Endothelial cell (in vitro differentiated cells): Measurements from ENCODE around the gene NLRP6. TPM values are rescaled to one million over a fixed set of nuclear protein-coding genes. Genes with fewer than 3 reads are reported as not detected.

Experiments
- DNase-seq: peaks from one replicate; pipeline ENCODE4 v3.0.0; 2021; ENCODE audit warnings: low spot score
- H3K27ac Mint-ChIP-seq: one replicate; pipeline ENCODE4 v1.8.0; 2021; ENCODE audit warnings: mixed read lengths, inconsistent platforms; ENCODE audit not compliant: unreplicated experiment
- H3K27me3 Mint-ChIP-seq: one replicate; pipeline ENCODE4 v1.8.0; 2021; ENCODE audit warnings: mild to moderate bottlenecking, moderate library complexity, mixed read lengths, inconsistent platforms; ENCODE audit not compliant: unreplicated experiment
- H3K36me3 Mint-ChIP-seq: one replicate; pipeline ENCODE4 v1.8.0; 2021; ENCODE audit warnings: mild to moderate bottlenecking, low read depth, mixed read lengths, inconsistent platforms; ENCODE audit not compliant: unreplicated experiment
- H3K4me1 Mint-ChIP-seq: one replicate; pipeline ENCODE4 v1.8.0; 2021; ENCODE audit warnings: mild to moderate bottlenecking, mixed read lengths, inconsistent platforms; ENCODE audit not compliant: unreplicated experiment
- H3K4me3 Mint-ChIP-seq: one replicate; pipeline ENCODE4 v1.8.0; 2021; ENCODE audit warnings: mild to moderate bottlenecking, mixed read lengths, inconsistent platforms; ENCODE audit not compliant: unreplicated experiment
- H3K9me3 Mint-ChIP-seq: one replicate; pipeline ENCODE4 v1.8.0; 2021; ENCODE audit warnings: mixed read lengths, inconsistent platforms; ENCODE audit not compliant: unreplicated experiment
- total RNA-seq: library from RNA; stranded (reverse); fragmentation: NEBNext Ultra II Directional; extraction: Animal tissue kit (Norgen Biotek cat#: 25700); gene quantifications from one replicate; pipeline ENCODE4 v1.2.1, GENCODE V29; 2021; ENCODE audit not compliant: unreplicated experiment
- TF ChIP-seq, protein P1 (sequence below): fragments of 200-600 bp; sonication (generic); IDR thresholded peaks from one replicate; pipeline ENCODE4 v1.5.0; 2021; ENCODE audit warnings: antibody characterized with exemption; ENCODE audit not compliant: unreplicated experiment

Gene NLRP6
- total RNA-seq, 1 donor from 2014 or later = not detected

DNA sequence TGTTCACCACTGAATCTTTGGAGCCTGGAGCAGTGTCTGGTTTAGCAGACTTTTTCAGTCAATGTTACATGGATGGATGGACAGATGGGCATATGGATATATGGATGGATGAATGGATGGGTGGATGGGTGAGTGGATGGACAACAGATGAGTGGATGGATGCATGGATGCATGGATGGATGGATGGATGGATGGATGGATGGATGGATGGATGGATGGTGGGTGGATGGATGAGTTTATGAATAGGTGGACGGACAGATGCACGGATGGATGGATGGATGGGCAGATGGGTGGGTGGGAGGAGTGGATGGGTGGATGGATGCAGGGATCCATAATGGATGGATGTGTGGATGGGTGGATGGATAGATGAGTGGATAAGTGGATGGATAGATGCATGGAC is 22.4 kb upstream of the NLRP6 start:
- no peak overlapping the region for H3K27ac Mint-ChIP-seq
- H3K4me1 Mint-ChIP-seq = no peaks in the 10 kb centered on the region
- DNase-seq = no peak
- H3K36me3 Mint-ChIP-seq = peaks cover 25% of the 10 kb centered on the region
- no peak overlapping the region for H3K4me3 Mint-ChIP-seq
- H3K27me3 Mint-ChIP-seq = peaks cover 6% of the 10 kb centered on the region
- no peaks in the 10 kb centered on the region for H3K9me3 Mint-ChIP-seq
- TF ChIP-seq, protein P1, sequence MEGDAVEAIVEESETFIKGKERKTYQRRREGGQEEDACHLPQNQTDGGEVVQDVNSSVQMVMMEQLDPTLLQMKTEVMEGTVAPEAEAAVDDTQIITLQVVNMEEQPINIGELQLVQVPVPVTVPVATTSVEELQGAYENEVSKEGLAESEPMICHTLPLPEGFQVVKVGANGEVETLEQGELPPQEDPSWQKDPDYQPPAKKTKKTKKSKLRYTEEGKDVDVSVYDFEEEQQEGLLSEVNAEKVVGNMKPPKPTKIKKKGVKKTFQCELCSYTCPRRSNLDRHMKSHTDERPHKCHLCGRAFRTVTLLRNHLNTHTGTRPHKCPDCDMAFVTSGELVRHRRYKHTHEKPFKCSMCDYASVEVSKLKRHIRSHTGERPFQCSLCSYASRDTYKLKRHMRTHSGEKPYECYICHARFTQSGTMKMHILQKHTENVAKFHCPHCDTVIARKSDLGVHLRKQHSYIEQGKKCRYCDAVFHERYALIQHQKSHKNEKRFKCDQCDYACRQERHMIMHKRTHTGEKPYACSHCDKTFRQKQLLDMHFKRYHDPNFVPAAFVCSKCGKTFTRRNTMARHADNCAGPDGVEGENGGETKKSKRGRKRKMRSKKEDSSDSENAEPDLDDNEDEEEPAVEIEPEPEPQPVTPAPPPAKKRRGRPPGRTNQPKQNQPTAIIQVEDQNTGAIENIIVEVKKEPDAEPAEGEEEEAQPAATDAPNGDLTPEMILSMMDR = no peak

DNA sequence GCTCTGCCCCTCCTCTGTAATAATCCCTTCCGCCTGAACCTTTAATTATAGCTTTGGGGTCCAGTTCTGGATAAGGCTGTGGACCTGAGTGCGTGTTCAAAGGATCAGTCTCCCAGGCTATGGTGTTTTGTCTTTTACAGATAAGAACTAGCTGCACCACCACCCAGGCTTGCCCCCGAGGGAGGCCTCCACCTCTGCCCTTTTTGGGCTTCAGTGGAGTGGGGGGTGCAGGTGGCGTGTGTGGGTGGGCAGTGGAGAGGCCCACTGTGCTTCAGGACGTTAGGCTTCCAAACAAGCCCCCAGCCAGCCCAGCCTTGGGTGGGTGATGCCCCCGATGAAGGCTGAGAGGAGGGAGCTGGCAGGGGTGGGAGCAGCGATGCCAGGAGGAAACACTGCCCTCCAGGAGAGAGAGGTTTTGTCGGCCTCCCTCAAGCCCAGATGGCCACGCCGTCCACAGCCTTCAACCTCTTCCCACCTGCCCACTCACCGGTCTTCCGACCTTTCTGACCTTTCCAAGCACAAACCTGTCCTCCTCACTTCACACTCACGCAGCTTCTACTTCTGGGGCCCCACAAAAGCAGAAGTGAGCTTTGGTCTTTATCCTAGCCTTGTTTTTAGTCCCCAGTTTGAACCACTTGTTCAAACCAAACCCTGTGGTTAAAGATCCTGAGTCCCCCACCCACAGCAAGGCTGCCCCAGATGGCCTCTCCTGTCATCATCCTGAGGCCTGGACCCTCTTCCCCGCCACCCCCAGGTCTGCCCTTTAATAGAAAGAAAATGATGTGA is 21.1 kb upstream of the NLRP6 start:
- H3K9me3 Mint-ChIP-seq = no peaks in the 10 kb centered on the region
- DNase-seq = no peak
- TF ChIP-seq, protein P1 = no peak
- H3K27me3 Mint-ChIP-seq = peaks cover 6% of the 10 kb centered on the region
- no peak overlapping the region for H3K27ac Mint-ChIP-seq
- H3K4me3 Mint-ChIP-seq = no peak overlapping the region
- no peaks in the 10 kb centered on the region for H3K4me1 Mint-ChIP-seq
- peaks cover 13% of the 10 kb centered on the region for H3K36me3 Mint-ChIP-seq

DNA sequence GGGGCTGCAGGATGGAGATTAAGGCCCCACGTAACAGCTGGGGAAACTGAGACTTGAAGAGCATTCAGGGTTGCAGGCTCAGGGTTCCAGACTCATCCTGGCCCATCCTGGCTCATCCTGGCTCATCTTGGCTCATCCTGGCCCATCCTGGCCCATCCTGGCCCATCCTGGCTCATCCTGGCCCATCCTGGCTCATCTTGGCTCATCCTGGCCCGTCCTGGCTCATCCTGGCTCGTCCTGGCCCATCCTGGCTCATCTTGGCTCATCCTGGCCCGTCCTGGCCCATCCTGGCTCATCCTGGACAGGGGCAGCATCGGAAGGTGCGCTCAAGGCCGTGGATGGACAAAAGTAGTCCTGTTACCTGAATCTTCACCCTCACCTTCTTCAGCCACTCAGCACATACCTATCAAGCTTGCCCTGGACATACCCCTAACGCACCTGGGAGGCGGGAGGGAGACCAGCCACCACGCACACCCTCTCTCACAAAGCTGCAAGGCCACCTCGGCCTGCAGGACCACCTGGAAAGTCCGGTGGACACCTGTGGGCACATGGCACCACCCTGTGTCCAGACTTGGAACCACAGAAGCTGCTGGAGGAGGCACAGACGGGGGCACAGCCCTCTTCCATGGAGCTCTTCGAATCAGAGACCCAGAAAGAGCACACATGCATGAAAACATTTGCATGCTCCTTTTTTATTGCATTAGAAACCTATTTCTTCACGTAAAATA is 20.3 kb upstream of the NLRP6 start:
- TF ChIP-seq, protein P1 = no peak
- peaks cover 6% of the 10 kb centered on the region for H3K36me3 Mint-ChIP-seq
- no peak overlapping the region for H3K27ac Mint-ChIP-seq
- no peak for DNase-seq
- H3K9me3 Mint-ChIP-seq = no peaks in the 10 kb centered on the region
- H3K27me3 Mint-ChIP-seq = peaks cover 6% of the 10 kb centered on the region
- no peak overlapping the region for H3K4me3 Mint-ChIP-seq
- no peaks in the 10 kb centered on the region for H3K4me1 Mint-ChIP-seq

DNA sequence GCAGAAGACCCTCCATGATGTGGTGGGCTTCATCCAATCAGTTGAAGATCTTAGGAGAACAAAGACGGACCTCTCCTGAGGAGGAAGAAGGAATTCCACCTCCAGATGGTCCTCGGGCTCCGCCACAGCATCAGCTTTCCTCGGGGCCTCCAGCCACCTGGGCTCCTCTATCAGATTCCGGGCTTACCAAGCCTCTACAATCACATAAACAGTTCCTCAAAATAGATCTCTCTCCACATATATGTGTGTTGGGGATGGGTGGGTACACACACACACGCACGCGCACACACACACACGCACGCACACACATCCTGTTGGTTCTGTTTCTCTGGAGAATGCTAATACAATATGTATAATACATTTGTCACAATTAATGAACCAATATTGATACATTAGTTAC is 18.8 kb upstream of the NLRP6 start:
- no peak overlapping the region for H3K4me3 Mint-ChIP-seq
- H3K4me1 Mint-ChIP-seq = no peaks in the 10 kb centered on the region
- no peak overlapping the region for H3K27ac Mint-ChIP-seq
- TF ChIP-seq, protein P1 = no peak
- DNase-seq = no peak
- H3K36me3 Mint-ChIP-seq = no peaks in the 10 kb centered on the region
- no peaks in the 10 kb centered on the region for H3K9me3 Mint-ChIP-seq
- peaks cover 3% of the 10 kb centered on the region for H3K27me3 Mint-ChIP-seq

DNA sequence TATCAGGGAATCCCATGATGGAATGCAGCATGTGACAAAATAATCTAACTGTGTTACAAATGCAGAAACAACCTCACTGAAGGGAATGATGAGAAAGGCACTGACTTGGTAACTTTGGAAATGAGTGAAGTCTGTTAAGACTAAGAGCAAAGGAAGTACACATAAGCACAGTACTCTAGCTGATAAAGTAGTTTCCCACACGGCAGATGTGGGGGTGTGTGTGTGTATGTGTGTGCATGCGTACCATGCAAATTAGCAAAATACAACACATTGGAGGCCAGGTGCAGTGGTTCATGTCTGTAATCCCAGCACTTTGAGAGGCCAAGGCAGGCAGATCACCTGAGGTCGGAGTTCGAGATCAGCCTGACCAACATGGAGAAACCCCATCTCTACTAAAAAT is 16.6 kb upstream of the NLRP6 start:
- DNase-seq = no peak
- TF ChIP-seq, protein P1 = no peak
- H3K4me1 Mint-ChIP-seq = no peaks in the 10 kb centered on the region
- no peak overlapping the region for H3K27ac Mint-ChIP-seq
- H3K36me3 Mint-ChIP-seq = peaks cover under 1% of the 10 kb centered on the region
- H3K4me3 Mint-ChIP-seq = no peak overlapping the region
- H3K9me3 Mint-ChIP-seq = no peaks in the 10 kb centered on the region
- peaks cover 1% of the 10 kb centered on the region for H3K27me3 Mint-ChIP-seq
